HG03378 (cell line): ENCODE measurements around the gene SIGLEC10.
"Not testable (repeated sequence)": the region's sequence is repeated elsewhere in the genome, so short reads cannot be mapped to it uniquely, and the experiment has no call there.

ENCODE experiments used
- ATAC-seq: cut with Tn5 transposase; IDR thresholded peaks from one replicate; pipeline ENCODE4 v1.9.1; 2021; ENCODE audit warnings: mild to moderate bottlenecking, moderate library complexity; ENCODE audit not compliant: unreplicated experiment

SIGLEC10 gene, protein sequence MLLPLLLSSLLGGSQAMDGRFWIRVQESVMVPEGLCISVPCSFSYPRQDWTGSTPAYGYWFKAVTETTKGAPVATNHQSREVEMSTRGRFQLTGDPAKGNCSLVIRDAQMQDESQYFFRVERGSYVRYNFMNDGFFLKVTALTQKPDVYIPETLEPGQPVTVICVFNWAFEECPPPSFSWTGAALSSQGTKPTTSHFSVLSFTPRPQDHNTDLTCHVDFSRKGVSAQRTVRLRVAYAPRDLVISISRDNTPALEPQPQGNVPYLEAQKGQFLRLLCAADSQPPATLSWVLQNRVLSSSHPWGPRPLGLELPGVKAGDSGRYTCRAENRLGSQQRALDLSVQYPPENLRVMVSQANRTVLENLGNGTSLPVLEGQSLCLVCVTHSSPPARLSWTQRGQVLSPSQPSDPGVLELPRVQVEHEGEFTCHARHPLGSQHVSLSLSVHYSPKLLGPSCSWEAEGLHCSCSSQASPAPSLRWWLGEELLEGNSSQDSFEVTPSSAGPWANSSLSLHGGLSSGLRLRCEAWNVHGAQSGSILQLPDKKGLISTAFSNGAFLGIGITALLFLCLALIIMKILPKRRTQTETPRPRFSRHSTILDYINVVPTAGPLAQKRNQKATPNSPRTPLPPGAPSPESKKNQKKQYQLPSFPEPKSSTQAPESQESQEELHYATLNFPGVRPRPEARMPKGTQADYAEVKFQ

DNA sequence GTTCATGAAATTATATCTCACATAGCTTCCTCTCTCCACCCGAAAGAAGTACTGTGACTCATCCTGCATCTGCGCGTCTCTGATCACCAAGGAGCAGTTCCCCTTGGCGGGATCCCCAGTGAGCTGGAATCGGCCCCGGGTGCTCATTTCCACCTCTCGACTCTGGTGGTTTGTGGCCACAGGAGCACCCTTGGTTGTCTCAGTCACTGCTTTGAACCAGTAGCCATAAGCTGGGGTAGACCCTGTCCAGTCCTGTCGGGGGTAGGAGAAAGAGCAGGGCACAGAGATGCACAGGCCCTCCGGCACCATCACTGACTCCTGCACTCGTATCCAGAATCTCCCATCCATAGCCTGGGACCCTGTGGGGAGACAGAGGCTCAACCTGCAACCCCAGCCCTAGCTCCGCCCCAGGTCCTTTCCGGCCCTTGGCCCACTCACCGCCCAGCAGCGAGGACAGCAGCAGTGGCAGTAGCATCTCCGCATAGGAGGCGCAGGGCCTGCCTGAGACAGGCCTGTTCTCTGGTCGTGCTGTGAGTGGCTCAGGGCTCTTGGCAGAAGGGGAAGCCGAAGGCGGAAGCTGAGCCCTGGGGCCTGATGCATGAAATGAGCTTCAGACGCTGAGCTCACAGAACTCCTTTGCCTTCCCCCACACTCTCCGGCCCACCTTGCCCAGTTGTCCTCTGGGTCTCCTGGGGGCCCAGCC is at the start of gene SIGLEC10:
TSS of gene SIGLEC10 (minus strand) at position 536 of the 703 bp plus-strand sequence. CDS start at position 475, 61 bp downstream.
- no peak for ATAC-seq

- ATAC-seq: no peak
Observed at GRCh38 chr19:51466723-51467122, 49.3 kb upstream of the SIGLEC10 start.

GRCh38 chr19:51463976-51464581 is 46.6 kb upstream of the SIGLEC10 start:
- ATAC-seq: not testable (repeated sequence)

- no peak for ATAC-seq
Observed at GRCh38 chr19:51462681-51463080, 45.2 kb upstream of the SIGLEC10 start.

DNA sequence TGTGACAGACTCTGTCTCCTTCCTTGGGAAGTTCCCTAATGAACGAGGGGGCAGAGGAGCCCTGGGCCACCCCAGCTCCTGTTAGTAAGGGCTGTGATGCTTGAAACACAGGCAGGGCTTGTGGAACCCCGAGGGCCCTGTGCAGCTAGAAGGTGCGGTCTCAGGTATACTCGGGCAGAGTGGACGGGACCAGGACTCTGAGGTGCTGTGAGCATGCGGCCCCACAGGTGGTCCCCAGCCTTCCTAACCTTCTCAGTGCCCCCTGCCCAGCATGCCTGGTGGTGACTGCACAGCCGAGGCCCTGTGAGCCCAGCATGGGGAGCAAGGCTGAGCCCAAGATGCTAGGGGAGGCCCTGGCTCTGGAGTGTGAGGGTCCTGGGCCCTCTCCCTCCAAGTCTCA is 44.8 kb upstream of the SIGLEC10 start:
- ATAC-seq: no peak

GRCh38 chr19:51461723-51462161 is 44.3 kb upstream of the SIGLEC10 start:
- ATAC-seq: no peak

DNA sequence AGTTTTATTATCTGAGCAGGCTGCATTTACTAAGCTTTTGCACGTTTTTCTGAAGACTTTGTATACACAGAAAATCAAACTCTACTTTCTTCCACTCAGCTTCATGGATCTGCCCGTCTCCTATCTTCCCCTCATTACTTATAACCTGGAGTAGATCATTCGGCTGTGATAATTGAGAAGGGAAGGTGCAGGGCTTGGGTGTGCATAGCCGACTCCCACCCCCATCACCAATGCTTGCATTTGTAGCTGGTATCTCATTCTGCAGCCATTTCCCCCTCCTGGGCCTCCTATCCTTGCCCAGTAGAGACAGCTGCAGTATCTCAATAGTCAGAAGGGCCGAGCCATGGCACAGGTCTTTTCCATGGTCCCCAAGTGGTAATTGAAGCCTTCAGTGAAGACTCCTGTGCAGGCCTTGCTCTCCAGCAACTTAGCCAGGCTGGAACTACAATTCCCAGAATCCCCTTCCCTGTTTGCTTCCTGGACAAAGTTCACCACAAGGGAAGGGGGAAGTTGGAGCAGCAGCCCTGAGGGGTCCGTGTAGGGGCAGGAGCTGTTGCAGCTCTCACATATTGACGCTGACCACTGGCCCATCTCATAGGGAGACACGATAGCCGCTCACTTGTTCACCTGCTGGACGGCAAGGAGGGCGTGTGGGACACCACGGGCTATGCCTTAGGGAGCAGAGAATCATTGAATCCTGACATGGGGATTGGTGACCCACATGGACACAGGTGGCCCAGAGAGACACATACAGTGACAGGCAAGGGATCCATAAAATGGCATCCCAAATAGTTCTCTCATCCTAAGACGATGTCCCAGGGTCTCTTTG is 42.9 kb upstream of the SIGLEC10 start:
- ATAC-seq: no peak

- ATAC-seq: no peak
Observed at GRCh38 chr19:51458899-51459505, 41.6 kb upstream of the SIGLEC10 start.

DNA sequence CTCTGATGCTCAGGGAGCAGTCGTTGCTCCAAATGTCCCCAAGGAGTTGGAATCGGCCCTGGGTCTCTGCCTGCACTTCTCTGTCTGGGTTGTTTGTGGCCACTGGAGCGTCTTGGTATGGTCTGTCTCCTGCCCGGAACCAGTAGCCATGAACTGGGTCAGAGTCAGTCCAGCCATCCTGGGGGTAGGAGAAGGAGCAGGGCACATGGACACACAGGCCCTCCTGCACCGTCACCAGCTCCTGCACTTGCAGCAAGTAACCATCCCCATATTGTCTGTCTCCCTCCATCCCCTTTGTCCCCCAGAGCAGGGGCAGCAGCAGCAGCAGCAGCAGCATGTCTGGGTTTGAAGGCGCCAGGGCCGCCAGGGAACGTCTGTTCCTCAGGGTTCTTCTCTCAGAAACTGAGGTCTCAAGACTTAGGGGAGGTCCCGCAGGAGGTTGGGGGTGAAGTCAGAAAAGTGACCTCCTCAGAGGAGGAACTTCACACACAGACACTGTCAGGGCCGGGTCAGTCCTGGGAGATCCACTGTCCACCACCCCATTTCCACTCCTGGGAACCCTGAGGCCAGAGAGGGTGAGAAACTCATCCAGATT is 40.7 kb upstream of the SIGLEC10 start, which contains the start of gene SIGLEC8:
TSS of gene SIGLEC8 (minus strand) at position 404 of the 595 bp plus-strand sequence. CDS start at position 337, 67 bp downstream.
- no peak for ATAC-seq

DNA sequence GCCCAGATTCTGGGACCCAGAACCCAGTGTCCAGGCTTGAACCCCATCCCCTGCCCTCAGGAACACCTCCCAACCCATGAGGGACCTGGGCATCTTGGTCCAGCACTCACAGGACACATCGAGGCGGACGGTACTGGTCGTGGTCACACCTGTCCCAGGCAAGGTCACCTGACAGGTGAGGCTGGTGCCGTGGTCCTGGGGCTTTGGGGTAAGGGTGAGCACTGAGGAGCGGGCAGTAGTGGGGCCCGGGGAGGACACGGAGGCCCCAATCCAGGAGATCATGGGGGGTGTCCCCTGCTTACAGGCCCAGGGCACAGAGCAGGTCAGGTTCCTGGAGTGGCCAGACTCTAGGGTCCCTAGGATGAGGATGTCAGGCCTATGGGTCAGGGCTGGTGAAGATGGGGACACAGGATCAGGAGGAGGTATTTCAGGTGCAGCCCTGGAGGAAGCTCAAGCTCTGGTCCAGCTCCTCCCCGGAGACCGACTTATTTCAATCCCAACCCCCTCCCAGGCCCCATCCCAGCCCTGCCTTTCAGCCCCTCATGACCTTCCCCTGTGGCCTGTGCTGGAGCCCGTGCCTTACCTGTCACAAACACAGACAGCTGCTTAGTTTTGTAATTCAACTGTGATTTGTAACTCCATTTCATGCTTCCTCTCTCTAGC is 40.0 kb upstream of the SIGLEC10 start:
- ATAC-seq: no peak

GRCh38 chr19:51456541-51457290 is 39.3 kb upstream of the SIGLEC10 start:
- no peak for ATAC-seq

DNA sequence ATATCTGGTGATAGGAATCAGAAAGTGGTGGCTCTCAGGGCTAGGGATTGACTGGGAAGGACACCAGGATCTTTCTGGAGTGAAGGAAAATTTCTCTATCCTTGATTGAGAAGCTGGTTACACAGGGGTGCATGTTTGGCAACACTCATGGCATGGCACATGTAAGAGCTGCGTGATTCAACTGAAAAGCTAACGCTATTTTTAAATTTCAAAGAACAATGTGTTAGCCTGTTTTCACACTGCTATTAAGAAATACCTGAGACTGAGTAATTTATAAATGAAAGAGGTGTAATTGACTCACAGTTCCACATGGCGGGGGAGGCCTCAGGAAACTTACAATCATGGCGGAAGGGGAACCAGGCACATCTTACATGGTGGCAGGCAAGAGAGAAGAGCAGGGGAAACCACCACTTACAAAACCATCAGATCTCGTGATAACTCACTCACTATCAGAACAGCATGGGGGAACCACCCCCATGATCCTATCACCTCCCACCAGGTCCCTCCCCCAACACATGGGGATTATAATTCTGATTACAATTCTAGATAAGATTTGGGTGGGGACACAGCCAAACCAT is 33.4 kb upstream of the SIGLEC10 start:
- no peak for ATAC-seq

GRCh38 chr19:51448411-51449016 is 31.1 kb upstream of the SIGLEC10 start:
- no peak for ATAC-seq

GRCh38 chr19:51448011-51448410 is 30.6 kb upstream of the SIGLEC10 start:
- ATAC-seq: no peak

- not testable (repeated sequence) for ATAC-seq
Observed at GRCh38 chr19:51447510-51447909, 30.1 kb upstream of the SIGLEC10 start.

DNA sequence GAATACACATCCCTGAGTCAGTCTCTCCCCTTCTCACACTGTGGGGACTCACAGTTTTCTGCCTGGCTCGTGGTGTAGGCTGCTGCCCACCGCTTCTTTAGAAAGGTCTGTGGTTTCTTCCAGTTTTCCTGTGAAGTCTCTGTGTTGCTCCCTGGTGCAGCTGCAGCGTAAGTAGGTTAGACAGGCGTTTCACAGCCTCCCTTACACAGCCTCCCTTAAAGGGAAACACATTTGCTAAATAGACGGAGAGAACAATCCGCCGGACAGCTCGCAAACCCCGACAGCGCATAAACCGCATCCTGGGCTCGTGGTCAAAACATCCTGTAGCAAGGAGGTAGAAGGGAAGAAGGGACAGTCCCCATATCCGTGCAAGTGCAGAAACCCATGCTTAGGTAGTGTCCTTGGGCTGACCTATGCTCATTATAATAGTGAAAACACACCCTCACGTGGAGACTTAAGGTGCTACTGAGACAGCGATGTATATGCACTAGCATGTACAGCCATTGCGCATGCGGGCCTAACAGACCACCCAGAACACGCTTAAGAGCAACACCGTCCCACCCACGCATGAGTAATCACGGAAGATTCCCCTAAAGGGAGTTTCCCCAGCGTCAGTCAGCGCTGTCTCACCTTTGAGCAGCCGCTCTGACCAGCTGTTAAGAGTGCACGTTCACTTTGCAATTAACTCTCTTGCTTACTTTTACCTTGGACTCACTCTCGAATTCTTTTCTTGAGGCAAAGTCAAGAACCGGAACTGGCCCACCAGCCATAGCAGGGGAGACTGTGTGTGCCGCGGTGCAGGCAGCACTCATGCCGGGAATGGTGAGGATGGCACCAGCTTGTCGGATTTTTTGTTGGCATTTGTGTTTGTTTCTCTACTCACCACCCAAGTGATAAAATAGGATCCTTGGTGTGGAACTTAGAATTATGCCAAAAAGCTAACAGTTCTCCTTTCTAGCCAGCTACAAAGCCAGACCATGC is 24.3 kb upstream of the SIGLEC10 start:
- peak; percentile 91 for ATAC-seq
